Measurements from ENCODE around the gene CRACR2B.

DNA sequence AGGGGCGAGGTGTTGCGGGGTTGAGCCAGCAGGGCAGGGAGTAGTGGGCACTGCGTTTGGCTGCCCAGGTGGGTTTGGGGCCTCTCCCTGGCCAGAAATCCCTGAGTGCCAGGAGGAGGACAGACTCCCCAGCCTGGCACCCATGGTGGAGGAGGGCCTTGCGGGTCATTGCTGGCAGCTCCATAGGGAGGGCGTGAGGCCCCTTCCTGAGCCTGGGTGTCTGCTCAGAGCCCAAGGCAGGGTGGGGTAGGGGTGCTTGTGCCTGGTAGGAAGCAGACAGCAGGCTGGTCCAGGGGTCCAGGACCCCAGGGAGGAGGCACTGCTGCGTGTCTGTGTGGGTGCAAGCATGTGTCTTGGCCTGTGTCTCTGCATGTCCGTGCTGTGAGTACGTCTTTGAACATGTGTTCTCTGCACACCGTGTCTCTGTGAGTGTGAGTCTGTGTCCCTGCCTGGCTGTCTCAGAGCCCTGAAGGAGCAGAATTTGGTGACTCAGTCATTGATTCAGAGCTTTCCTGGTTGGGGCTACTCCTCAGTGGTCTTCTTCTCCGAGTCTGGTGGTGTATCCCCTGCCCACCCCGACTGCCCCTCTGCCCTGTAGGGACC lies 18.9 kb downstream of the CRACR2B start:
- TF ChIP-seq, protein P1, sequence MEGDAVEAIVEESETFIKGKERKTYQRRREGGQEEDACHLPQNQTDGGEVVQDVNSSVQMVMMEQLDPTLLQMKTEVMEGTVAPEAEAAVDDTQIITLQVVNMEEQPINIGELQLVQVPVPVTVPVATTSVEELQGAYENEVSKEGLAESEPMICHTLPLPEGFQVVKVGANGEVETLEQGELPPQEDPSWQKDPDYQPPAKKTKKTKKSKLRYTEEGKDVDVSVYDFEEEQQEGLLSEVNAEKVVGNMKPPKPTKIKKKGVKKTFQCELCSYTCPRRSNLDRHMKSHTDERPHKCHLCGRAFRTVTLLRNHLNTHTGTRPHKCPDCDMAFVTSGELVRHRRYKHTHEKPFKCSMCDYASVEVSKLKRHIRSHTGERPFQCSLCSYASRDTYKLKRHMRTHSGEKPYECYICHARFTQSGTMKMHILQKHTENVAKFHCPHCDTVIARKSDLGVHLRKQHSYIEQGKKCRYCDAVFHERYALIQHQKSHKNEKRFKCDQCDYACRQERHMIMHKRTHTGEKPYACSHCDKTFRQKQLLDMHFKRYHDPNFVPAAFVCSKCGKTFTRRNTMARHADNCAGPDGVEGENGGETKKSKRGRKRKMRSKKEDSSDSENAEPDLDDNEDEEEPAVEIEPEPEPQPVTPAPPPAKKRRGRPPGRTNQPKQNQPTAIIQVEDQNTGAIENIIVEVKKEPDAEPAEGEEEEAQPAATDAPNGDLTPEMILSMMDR (IDR thresholded peaks at IDR 0.05; ENCODE audit: low read length), result no peak
- TF ChIP-seq EZH2 (optimal IDR thresholded peaks at IDR 0.05; ENCODE audit: low read depth, low read length) (no peak), EZH2phosphoT487 (IDR thresholded peaks at IDR 0.05; ENCODE audit: low read length) (no peak)
